ENCODE measurements around the gene SLC12A2. TPM values are rescaled to one million over a fixed set of nuclear protein-coding genes. Genes with fewer than 3 reads are reported as not detected.

SLC12A2 gene
- total RNA-seq, 2 donors from 2014 or later = 25.6 to 27.4 TPM

GRCh38 chr5:128081111-128081851 is 2.3 kb upstream of the SLC12A2 start:
- Mint-ChIP-seq H3K27me3 (ENCODE audit: low read depth) (no peaks in the 10 kb centered on the region), H3K4me1 (ENCODE audit: low read depth) (peaks cover 48% of the 10 kb centered on the region), H3K27ac (peak overlapping the region; percentile 93), H3K4me3 (peak overlapping the region; percentile 88 to 97), H3K9me3 (no peaks in the 10 kb centered on the region), H3K36me3 (ENCODE audit: insufficient read depth in 2 of 2) (peaks cover 2 to 4% of the 10 kb centered on the region in 2 donors)
- no peak for ATAC-seq (replicated peaks in 1 of 2)
- DNase-seq = no peak

GRCh38 chr5:128082551-128083032 is 974 bp upstream of the SLC12A2 start:
- Mint-ChIP-seq H3K36me3 (ENCODE audit: insufficient read depth in 2 of 2) (peaks cover 6% of the 10 kb centered on the region in 2 donors), H3K27me3 (ENCODE audit: low read depth) (no peaks in the 10 kb centered on the region), H3K4me3 (peak overlapping the region; percentile 88 to 97), H3K4me1 (ENCODE audit: low read depth) (peaks cover 56% of the 10 kb centered on the region), H3K9me3 (peaks cover 0 to under 1% of the 10 kb centered on the region in 2 donors), H3K27ac (peak overlapping the region; percentile 93)
- ATAC-seq (replicated peaks in 1 of 2) (peak; percentile 49 to 54), DNase-seq (no peak)

- Mint-ChIP-seq H3K9me3 (peaks cover 0 to 2% of the 10 kb centered on the region in 2 donors), H3K4me3 (no peak overlapping the region), H3K27me3 (ENCODE audit: low read depth) (no peaks in the 10 kb centered on the region)
Measured at GRCh38 chr5:128083811-128084227, 253 bp downstream of the SLC12A2 start.

GRCh38 chr5:128084228-128085167 is 932 bp downstream of the SLC12A2 start:
- Mint-ChIP-seq H3K4me3 (peak overlapping the region; percentile 77 to 84), H3K4me1 (ENCODE audit: low read depth) (peaks cover 52% of the 10 kb centered on the region), H3K27ac (peak overlapping the region; percentile 88), H3K36me3 (ENCODE audit: insufficient read depth in 2 of 2) (peaks cover 7 to 8% of the 10 kb centered on the region in 2 donors), H3K9me3 (peaks cover 0 to 2% of the 10 kb centered on the region in 2 donors), H3K27me3 (ENCODE audit: low read depth) (no peaks in the 10 kb centered on the region)
- ATAC-seq (replicated peaks in 1 of 2) (peak; percentile 32 to 33), DNase-seq (peak; percentile 60 to 64)

More at GRCh38 chr5:128083811-128084227, 253 bp downstream of the SLC12A2 start:
- Mint-ChIP-seq H3K36me3 (ENCODE audit: insufficient read depth in 2 of 2) (peaks cover 7 to 8% of the 10 kb centered on the region in 2 donors), H3K27ac (no peak overlapping the region), H3K4me1 (ENCODE audit: low read depth) (peaks cover 58% of the 10 kb centered on the region)
- DNase-seq (no peak), ATAC-seq (replicated peaks in 1 of 2) (peak; percentile 25 to 47)

- Mint-ChIP-seq H3K36me3 (ENCODE audit: insufficient read depth in 2 of 2) (peaks cover 7 to 8% of the 10 kb centered on the region in 2 donors), H3K27ac (peak overlapping the region; percentile 88), H3K4me1 (ENCODE audit: low read depth) (peaks cover 49% of the 10 kb centered on the region), H3K4me3 (peak overlapping the region; percentile 77 to 84), H3K9me3 (peaks cover 0 to 2% of the 10 kb centered on the region in 2 donors), H3K27me3 (ENCODE audit: low read depth) (no peaks in the 10 kb centered on the region)
- ATAC-seq (replicated peaks in 1 of 2) (no peak), DNase-seq (no peak)
Measured at GRCh38 chr5:128085413-128085812, 1.8 kb downstream of the SLC12A2 start.

- peaks cover 40% of the 10 kb centered on the region for H3K4me1 Mint-ChIP-seq (ENCODE audit: low read depth)
Measured at GRCh38 chr5:128091579-128091978, 8.0 kb downstream of the SLC12A2 start.

GRCh38 chr5:128092144-128092543 is 8.6 kb downstream of the SLC12A2 start:
- Mint-ChIP-seq H3K4me3 (no peak overlapping the region), H3K27ac (no peak overlapping the region), H3K4me1 (ENCODE audit: low read depth) (peaks cover 37% of the 10 kb centered on the region), H3K36me3 (ENCODE audit: insufficient read depth in 2 of 2) (peaks cover 16 to 22% of the 10 kb centered on the region in 2 donors), H3K27me3 (ENCODE audit: low read depth) (no peaks in the 10 kb centered on the region), H3K9me3 (peaks cover 2 to 11% of the 10 kb centered on the region in 2 donors)
- ATAC-seq (replicated peaks in 1 of 2) (no peak), DNase-seq (no peak)

More at GRCh38 chr5:128091579-128091978, 8.0 kb downstream of the SLC12A2 start:
- H3K4me3 Mint-ChIP-seq = no peak overlapping the region
- H3K27me3 Mint-ChIP-seq (ENCODE audit: low read depth) = no peaks in the 10 kb centered on the region
- H3K27ac Mint-ChIP-seq = no peak overlapping the region
- H3K9me3 Mint-ChIP-seq = peaks cover 2 to 11% of the 10 kb centered on the region in 2 donors
- ATAC-seq (replicated peaks in 1 of 2) (no peak), DNase-seq (no peak)
- peaks cover 16 to 21% of the 10 kb centered on the region in 2 donors for H3K36me3 Mint-ChIP-seq (ENCODE audit: insufficient read depth in 2 of 2)

- Mint-ChIP-seq H3K27ac (no peak overlapping the region), H3K4me1 (ENCODE audit: low read depth) (peaks cover 26% of the 10 kb centered on the region), H3K27me3 (ENCODE audit: low read depth) (no peaks in the 10 kb centered on the region), H3K4me3 (no peak overlapping the region), H3K36me3 (ENCODE audit: insufficient read depth in 2 of 2) (peaks cover 17 to 26% of the 10 kb centered on the region in 2 donors), H3K9me3 (peaks cover 2 to 13% of the 10 kb centered on the region in 2 donors)
- ATAC-seq (replicated peaks in 1 of 2) (no peak), DNase-seq (no peak)
Measured at GRCh38 chr5:128093368-128093767, 9.8 kb downstream of the SLC12A2 start.

GRCh38 chr5:128097224-128097623 is 13.7 kb downstream of the SLC12A2 start:
- H3K27ac Mint-ChIP-seq = no peak overlapping the region
- H3K4me1 Mint-ChIP-seq (ENCODE audit: low read depth) = peaks cover 14% of the 10 kb centered on the region
- no peak for DNase-seq
- no peaks in the 10 kb centered on the region for H3K27me3 Mint-ChIP-seq (ENCODE audit: low read depth)
- H3K36me3 Mint-ChIP-seq (ENCODE audit: insufficient read depth in 2 of 2) = peaks cover 18 to 29% of the 10 kb centered on the region in 2 donors
- no peak overlapping the region for H3K4me3 Mint-ChIP-seq
- H3K9me3 Mint-ChIP-seq = peaks cover 5 to 12% of the 10 kb centered on the region in 2 donors
- ATAC-seq (replicated peaks in 1 of 2) = no peak

- Mint-ChIP-seq H3K27ac (no peak overlapping the region), H3K27me3 (ENCODE audit: low read depth) (no peaks in the 10 kb centered on the region), H3K4me3 (no peak overlapping the region), H3K36me3 (ENCODE audit: insufficient read depth in 2 of 2) (peaks cover 18 to 29% of the 10 kb centered on the region in 2 donors), H3K9me3 (peaks cover 5 to 12% of the 10 kb centered on the region in 2 donors), H3K4me1 (ENCODE audit: low read depth) (peaks cover 12% of the 10 kb centered on the region)
- ATAC-seq (replicated peaks in 1 of 2) = no peak
- DNase-seq = no peak
Measured at GRCh38 chr5:128097781-128098180, 14.2 kb downstream of the SLC12A2 start.

GRCh38 chr5:128099944-128100343 is 16.4 kb downstream of the SLC12A2 start:
- DNase-seq (no peak), ATAC-seq (replicated peaks in 1 of 2) (no peak)
- no peak overlapping the region for H3K27ac Mint-ChIP-seq
- H3K9me3 Mint-ChIP-seq = peaks cover 3 to 4% of the 10 kb centered on the region in 2 donors
- H3K27me3 Mint-ChIP-seq (ENCODE audit: low read depth) = no peaks in the 10 kb centered on the region
- no peaks in the 10 kb centered on the region for H3K4me1 Mint-ChIP-seq (ENCODE audit: low read depth)
- peaks cover 11 to 18% of the 10 kb centered on the region in 2 donors for H3K36me3 Mint-ChIP-seq (ENCODE audit: insufficient read depth in 2 of 2)
- no peak overlapping the region for H3K4me3 Mint-ChIP-seq

GRCh38 chr5:128100860-128101557 is 17.4 kb downstream of the SLC12A2 start:
- Mint-ChIP-seq H3K36me3 (ENCODE audit: insufficient read depth in 2 of 2) (peaks cover 11 to 18% of the 10 kb centered on the region in 2 donors), H3K9me3 (peaks cover 3 to 4% of the 10 kb centered on the region in 2 donors), H3K4me1 (ENCODE audit: low read depth) (no peaks in the 10 kb centered on the region), H3K27ac (no peak overlapping the region), H3K27me3 (ENCODE audit: low read depth) (no peaks in the 10 kb centered on the region), H3K4me3 (no peak overlapping the region)
- DNase-seq (no peak), ATAC-seq (replicated peaks in 1 of 2) (no peak)

All from activated T-cell treated with anti-CD3 and anti-CD28 coated beads, Interleukin-2, amount 50 U/mL, for 72 hours (primary cell).